ENCODE results near the gene EFNA5. TPM values are rescaled to one million over a fixed set of nuclear protein-coding genes. Genes with fewer than 3 reads are reported as not detected.
A peak's percentile ranks its signal among the peaks of the same experiment; 100 is the strongest.
"Not testable (repeated sequence)": the region's sequence is repeated elsewhere in the genome, so short reads cannot be mapped to it uniquely, and the experiment has no call there.

Gene EFNA5
- total RNA-seq, 1 experiment from 2014 or later: 1.5 TPM

- no peaks in the 10 kb centered on the region for H3K36me3 ChIP-seq (ENCODE audit: control insufficient read depth, insufficient read depth, low read length)
- CTCF ChIA-PET: no interaction called here
- peaks cover 5% of the 10 kb centered on the region for H3K36me3 Mint-ChIP-seq (ENCODE audit: insufficient read depth, unreplicated experiment)
- peak overlapping the region; percentile 22 for H3K27ac Mint-ChIP-seq (ENCODE audit: unreplicated experiment)
- peaks cover 34% of the 10 kb centered on the region for H3K4me1 ChIP-seq
- H3K4me3 Mint-ChIP-seq (ENCODE audit: unreplicated experiment): peak overlapping the region; percentile 39
- peaks cover 24% of the 10 kb centered on the region for H3K4me1 Mint-ChIP-seq (ENCODE audit: low read depth, unreplicated experiment)
- peak; percentile 37 to 43 for DNase-seq
- no peak overlapping the region for H3K4me3 ChIP-seq (ENCODE audit: low read depth, low read length)
- BruUV-seq (replicated peaks): no TSS peak
- intact Hi-C loops (cut with micrococcal nuclease; ENCODE audit: unreplicated experiment): loop anchor here (2.0 to 5.0 kb wide), 3 partner anchors 73 to 218 kb away; no protein-coding TSS in a partner anchor
- H3K27me3 ChIP-seq (replicated peaks; ENCODE audit: control insufficient read depth, insufficient read depth, low read length): no peaks in the 10 kb centered on the region
- no peaks in the 10 kb centered on the region for H3K9me3 Mint-ChIP-seq (ENCODE audit: unreplicated experiment)
- no peaks in the 10 kb centered on the region for H3K27me3 Mint-ChIP-seq (ENCODE audit: insufficient read depth, unreplicated experiment)
- no peaks in the 10 kb centered on the region for H3K9me3 ChIP-seq
- POLR2A ChIA-PET: no interaction called here
- TF ChIP-seq CTCF (IDR thresholded peaks at IDR 0.05; ENCODE audit: insufficient read depth in 1 of 2, low read depth in 1 of 2, low read length in 1 of 2, severe bottlenecking in 1 of 2, unreplicated experiment in 1 of 2): no peak
Observed at GRCh38 chr5:107455111-107455544, 215.6 kb downstream of the EFNA5 start.

- CTCF ChIA-PET; H3K4me3 Mint-ChIP-seq (ENCODE audit: unreplicated experiment); H3K27me3 ChIP-seq (replicated peaks; ENCODE audit: control insufficient read depth, insufficient read depth, low read length); H3K27me3 Mint-ChIP-seq (ENCODE audit: insufficient read depth, unreplicated experiment); H3K36me3 ChIP-seq (ENCODE audit: control insufficient read depth, insufficient read depth, low read length); POLR2A ChIA-PET; DNase-seq; H3K9me3 ChIP-seq; BruUV-seq (replicated peaks); H3K27ac Mint-ChIP-seq (ENCODE audit: unreplicated experiment); H3K9me3 Mint-ChIP-seq (ENCODE audit: unreplicated experiment); H3K36me3 Mint-ChIP-seq (ENCODE audit: insufficient read depth, unreplicated experiment); intact Hi-C loops (cut with micrococcal nuclease; ENCODE audit: unreplicated experiment); H3K4me3 ChIP-seq (ENCODE audit: low read depth, low read length): not testable (repeated sequence)
- peaks cover 21% of the 10 kb centered on the region for H3K4me1 Mint-ChIP-seq (ENCODE audit: low read depth, unreplicated experiment)
- peaks cover 26% of the 10 kb centered on the region for H3K4me1 ChIP-seq
Observed at GRCh38 chr5:107451827-107452226, 218.9 kb downstream of the EFNA5 start.

GRCh38 chr5:107451028-107451427 lies 219.7 kb downstream of the EFNA5 start:
- intact Hi-C loops (cut with micrococcal nuclease; ENCODE audit: unreplicated experiment): no loop called here
- TF ChIP-seq CTCF (IDR thresholded peaks at IDR 0.05; ENCODE audit: insufficient read depth in 1 of 2, low read depth in 1 of 2, low read length in 1 of 2, severe bottlenecking in 1 of 2, unreplicated experiment in 1 of 2): no peak
- no peaks in the 10 kb centered on the region for H3K36me3 ChIP-seq (ENCODE audit: control insufficient read depth, insufficient read depth, low read length)
- BruUV-seq (replicated peaks): no TSS peak
- Mint-ChIP-seq H3K27me3 (ENCODE audit: insufficient read depth, unreplicated experiment) (peaks cover 3% of the 10 kb centered on the region), H3K4me1 (ENCODE audit: low read depth, unreplicated experiment) (peaks cover 15% of the 10 kb centered on the region), H3K27ac (ENCODE audit: unreplicated experiment) (no peak overlapping the region), H3K9me3 (ENCODE audit: unreplicated experiment) (no peaks in the 10 kb centered on the region), H3K4me3 (ENCODE audit: unreplicated experiment) (no peak overlapping the region), H3K36me3 (ENCODE audit: insufficient read depth, unreplicated experiment) (peaks cover 5% of the 10 kb centered on the region)
- DNase-seq: no peak
- H3K27me3 ChIP-seq (replicated peaks; ENCODE audit: control insufficient read depth, insufficient read depth, low read length): no peaks in the 10 kb centered on the region
- peaks cover 18% of the 10 kb centered on the region for H3K4me1 ChIP-seq
- no peak overlapping the region for H3K4me3 ChIP-seq (ENCODE audit: low read depth, low read length)
- no peaks in the 10 kb centered on the region for H3K9me3 ChIP-seq
- ChIA-PET POLR2A (no interaction called here), CTCF (no interaction called here)

- H3K36me3 ChIP-seq (ENCODE audit: control insufficient read depth, insufficient read depth, low read length): no peaks in the 10 kb centered on the region
- ChIA-PET CTCF (no interaction called here), POLR2A (no interaction called here)
- H3K9me3 Mint-ChIP-seq (ENCODE audit: unreplicated experiment): no peaks in the 10 kb centered on the region
- intact Hi-C loops (cut with micrococcal nuclease; ENCODE audit: unreplicated experiment): no loop called here
- no peak for DNase-seq
- H3K27me3 Mint-ChIP-seq (ENCODE audit: insufficient read depth, unreplicated experiment): peaks cover 3% of the 10 kb centered on the region
- no peak overlapping the region for H3K27ac Mint-ChIP-seq (ENCODE audit: unreplicated experiment)
- H3K4me1 Mint-ChIP-seq (ENCODE audit: low read depth, unreplicated experiment): peaks cover 11% of the 10 kb centered on the region
- no TSS peak for BruUV-seq (replicated peaks)
- no peaks in the 10 kb centered on the region for H3K9me3 ChIP-seq
- no peaks in the 10 kb centered on the region for H3K27me3 ChIP-seq (replicated peaks; ENCODE audit: control insufficient read depth, insufficient read depth, low read length)
- H3K4me1 ChIP-seq: peaks cover 13% of the 10 kb centered on the region
- no peak for TF ChIP-seq CTCF (IDR thresholded peaks at IDR 0.05; ENCODE audit: insufficient read depth in 1 of 2, low read depth in 1 of 2, low read length in 1 of 2, severe bottlenecking in 1 of 2, unreplicated experiment in 1 of 2)
- no peak overlapping the region for H3K4me3 Mint-ChIP-seq (ENCODE audit: unreplicated experiment)
- no peak overlapping the region for H3K4me3 ChIP-seq (ENCODE audit: low read depth, low read length)
- peaks cover 5% of the 10 kb centered on the region for H3K36me3 Mint-ChIP-seq (ENCODE audit: insufficient read depth, unreplicated experiment)
Observed at GRCh38 chr5:107450531-107450930, 220.2 kb downstream of the EFNA5 start.
